ENCODE data around the gene KIF22. TPM values are rescaled to one million over a fixed set of nuclear protein-coding genes. Genes with fewer than 3 reads are reported as not detected.
"Not testable (repeated sequence)": the region's sequence is repeated elsewhere in the genome, so short reads cannot be mapped to it uniquely, and the experiment has no call there.

KIF22 gene
- 43.0 TPM for total RNA-seq

- peak; percentile 100 for DNase-seq
These were observed at the start of gene KIF22 for GRCh38 chr16:29790183-29790948. TSS of gene KIF22 (plus strand) at chr16:29790751. CDS start at chr16:29790760, 9 bp downstream.

- DNase-seq: no peak
These were observed 47.8 kb upstream of the KIF22 start for GRCh38 chr16:29742683-29743275.

GRCh38 chr16:29743475-29743826, 47.1 kb upstream of the KIF22 start:
- DNase-seq: no peak

- DNase-seq: no peak
These were observed 46.6 kb upstream of the KIF22 start for GRCh38 chr16:29743827-29744531.

- DNase-seq: no peak
These were observed 45.9 kb upstream of the KIF22 start for GRCh38 chr16:29744541-29745101.

- no peak for DNase-seq
These were observed 45.3 kb upstream of the KIF22 start for GRCh38 chr16:29745121-29745852.

- DNase-seq: peak; percentile 7
These were observed 44.7 kb upstream of the KIF22 start, which contains the start of gene C16orf54 for GRCh38 chr16:29745853-29746345. TSS of gene C16orf54 (minus strand) at chr16:29745990. CDS start at chr16:29744951, 1,039 bp downstream.

- DNase-seq: not testable (repeated sequence)
These were observed 44.0 kb upstream of the KIF22 start for GRCh38 chr16:29746518-29746917.

- DNase-seq: no peak
These were observed 42.4 kb upstream of the KIF22 start for GRCh38 chr16:29747947-29748759.

- not testable (repeated sequence) for DNase-seq
These were observed 41.8 kb upstream of the KIF22 start for GRCh38 chr16:29748760-29749149.

- no peak for DNase-seq
These were observed 37.0 kb upstream of the KIF22 start for GRCh38 chr16:29753516-29753915.

- no peak for DNase-seq
These were observed 33.9 kb upstream of the KIF22 start for GRCh38 chr16:29756654-29757053.

- DNase-seq: not testable (repeated sequence)
These were observed 33.5 kb upstream of the KIF22 start for GRCh38 chr16:29757086-29757485.

GRCh38 chr16:29757950-29758466, 32.5 kb upstream of the KIF22 start:
- no peak for DNase-seq

GRCh38 chr16:29760567-29761279, 29.8 kb upstream of the KIF22 start:
- no peak for DNase-seq

- DNase-seq: not testable (repeated sequence)
These were observed 29.3 kb upstream of the KIF22 start for GRCh38 chr16:29761280-29761651.

- no peak for DNase-seq
These were observed 28.7 kb upstream of the KIF22 start for GRCh38 chr16:29761882-29762281.

GRCh38 chr16:29763326-29763725, 27.2 kb upstream of the KIF22 start:
- DNase-seq: no peak

- no peak for DNase-seq
These were observed 25.2 kb upstream of the KIF22 start for GRCh38 chr16:29765167-29766032.
